HCT116 (cell line): ENCODE data around the gene MBTD1.

ENCODE experiments used
- CEBPB ChIP-seq: IDR thresholded peaks from 2 replicates; pipeline ENCODE4 v1.6.1; 2012; ENCODE audit warnings: low read depth
- EZH2 ChIP-seq: fragments of 200-600 bp; sonication (generic); IDR thresholded peaks from 2 replicates; pipeline ENCODE4 v1.6.1; 2017; ENCODE audit warnings: antibody characterized with exemption, mixed run types
- EZH2phosphoT487 ChIP-seq: fragments of 200-600 bp; IDR thresholded peaks from 2 replicates; pipeline ENCODE4 v1.6.1; 2018; ENCODE audit warnings: antibody characterized with exemption, borderline replicate concordance
- FOSL1 ChIP-seq: IDR thresholded peaks from 2 replicates; pipeline ENCODE4 v1.6.1; 2012; ENCODE audit warnings: low read depth
- JUND ChIP-seq: IDR thresholded peaks from 2 replicates; pipeline ENCODE4 v1.6.1; 2012
- POLR2A ChIP-seq: IDR thresholded peaks from 2 replicates; pipeline ENCODE4 v1.7.0; 2011; ENCODE audit warnings: borderline replicate concordance; ENCODE audit not compliant: insufficient read depth, insufficient read length; ENCODE audit errors: extremely low read depth
- POLR2AphosphoS5 ChIP-seq: IDR thresholded peaks from 2 replicates; pipeline ENCODE4 v1.6.1; 2011; ENCODE audit warnings: mild to moderate bottlenecking, low read depth, low read length, moderate library complexity
- SP1 ChIP-seq: IDR thresholded peaks from 2 replicates; pipeline ENCODE4 v1.6.1; 2012; ENCODE audit warnings: low read depth
- SRF ChIP-seq: IDR thresholded peaks from 2 replicates; pipeline ENCODE4 v1.6.1; 2012; ENCODE audit warnings: low read depth
- TF ChIP-seq, protein P1 (sequence below), 3 experiments: fragments of 200-600 bp in 1 of 3; sonication (generic) in 1 of 3; IDR thresholded peaks in 2 of 3; conservative IDR thresholded peaks in 1 of 3; 2 replicates each; pipeline ENCODE4 v1.5.1; 2012 to 2017; ENCODE audit warnings: low read depth in 2 of 3, low read length in 2 of 3, antibody characterized with exemption in 1 of 3, borderline replicate concordance in 1 of 3, control low read depth in 1 of 3, mild to moderate bottlenecking in 1 of 3, mixed read lengths in 1 of 3, mixed run types in 1 of 3, moderate library complexity in 1 of 3; ENCODE audit not compliant: insufficient read depth in 1 of 3
- TF ChIP-seq, protein P2 (sequence below): IDR thresholded peaks from 2 replicates; pipeline ENCODE4 v1.6.1; 2012
- TF ChIP-seq, protein P3 (sequence below): IDR thresholded peaks from 2 replicates; pipeline ENCODE4 v1.6.1; 2011; ENCODE audit warnings: mild to moderate bottlenecking, low read length, moderate library complexity; ENCODE audit not compliant: insufficient replicate concordance; ENCODE audit errors: extremely low read depth
- TF ChIP-seq, protein P4 (sequence below): IDR thresholded peaks from 2 replicates; pipeline ENCODE4 v1.6.1; 2012; ENCODE audit warnings: low read depth

DNA sequence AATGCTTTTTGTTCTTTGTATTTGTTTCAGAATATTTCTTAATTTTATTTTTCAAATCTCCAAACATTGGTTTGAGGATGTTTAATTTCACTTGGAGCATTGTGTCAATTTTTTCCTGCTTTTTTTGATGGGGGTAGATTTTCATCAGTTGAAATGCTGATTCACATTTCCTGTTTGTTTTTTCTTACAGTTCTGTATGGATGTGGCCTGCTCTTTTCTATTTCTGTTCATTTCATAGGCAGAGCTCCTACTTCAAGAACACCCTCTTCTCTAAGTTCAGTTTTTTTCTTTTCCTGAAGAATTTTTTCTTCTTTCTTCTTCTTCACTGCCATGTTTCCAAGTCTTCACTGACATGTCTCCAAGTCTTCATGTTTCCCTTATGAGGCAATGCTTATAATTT, 8.8 kb downstream of the MBTD1 start:
- TF ChIP-seq, protein P1, sequence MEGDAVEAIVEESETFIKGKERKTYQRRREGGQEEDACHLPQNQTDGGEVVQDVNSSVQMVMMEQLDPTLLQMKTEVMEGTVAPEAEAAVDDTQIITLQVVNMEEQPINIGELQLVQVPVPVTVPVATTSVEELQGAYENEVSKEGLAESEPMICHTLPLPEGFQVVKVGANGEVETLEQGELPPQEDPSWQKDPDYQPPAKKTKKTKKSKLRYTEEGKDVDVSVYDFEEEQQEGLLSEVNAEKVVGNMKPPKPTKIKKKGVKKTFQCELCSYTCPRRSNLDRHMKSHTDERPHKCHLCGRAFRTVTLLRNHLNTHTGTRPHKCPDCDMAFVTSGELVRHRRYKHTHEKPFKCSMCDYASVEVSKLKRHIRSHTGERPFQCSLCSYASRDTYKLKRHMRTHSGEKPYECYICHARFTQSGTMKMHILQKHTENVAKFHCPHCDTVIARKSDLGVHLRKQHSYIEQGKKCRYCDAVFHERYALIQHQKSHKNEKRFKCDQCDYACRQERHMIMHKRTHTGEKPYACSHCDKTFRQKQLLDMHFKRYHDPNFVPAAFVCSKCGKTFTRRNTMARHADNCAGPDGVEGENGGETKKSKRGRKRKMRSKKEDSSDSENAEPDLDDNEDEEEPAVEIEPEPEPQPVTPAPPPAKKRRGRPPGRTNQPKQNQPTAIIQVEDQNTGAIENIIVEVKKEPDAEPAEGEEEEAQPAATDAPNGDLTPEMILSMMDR (IDR thresholded peaks at IDR 0.05 in 2 of 3, conservative IDR thresholded peaks at IDR 0.05 in 1 of 3; ENCODE audit: borderline replicate concordance in 1 of 3, insufficient read depth in 1 of 3, low read depth in 2 of 3, low read length in 2 of 3), result no peak
- TF ChIP-seq JUND (no peak), FOSL1 (no peak), CEBPB (no peak), POLR2A (no peak), EZH2phosphoT487 (no peak), EZH2 (no peak), SRF (no peak), POLR2AphosphoS5 (no peak), SP1 (no peak)
- TF ChIP-seq, protein P2, sequence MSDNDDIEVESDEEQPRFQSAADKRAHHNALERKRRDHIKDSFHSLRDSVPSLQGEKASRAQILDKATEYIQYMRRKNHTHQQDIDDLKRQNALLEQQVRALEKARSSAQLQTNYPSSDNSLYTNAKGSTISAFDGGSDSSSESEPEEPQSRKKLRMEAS, result no peak
- TF ChIP-seq, protein P3, sequence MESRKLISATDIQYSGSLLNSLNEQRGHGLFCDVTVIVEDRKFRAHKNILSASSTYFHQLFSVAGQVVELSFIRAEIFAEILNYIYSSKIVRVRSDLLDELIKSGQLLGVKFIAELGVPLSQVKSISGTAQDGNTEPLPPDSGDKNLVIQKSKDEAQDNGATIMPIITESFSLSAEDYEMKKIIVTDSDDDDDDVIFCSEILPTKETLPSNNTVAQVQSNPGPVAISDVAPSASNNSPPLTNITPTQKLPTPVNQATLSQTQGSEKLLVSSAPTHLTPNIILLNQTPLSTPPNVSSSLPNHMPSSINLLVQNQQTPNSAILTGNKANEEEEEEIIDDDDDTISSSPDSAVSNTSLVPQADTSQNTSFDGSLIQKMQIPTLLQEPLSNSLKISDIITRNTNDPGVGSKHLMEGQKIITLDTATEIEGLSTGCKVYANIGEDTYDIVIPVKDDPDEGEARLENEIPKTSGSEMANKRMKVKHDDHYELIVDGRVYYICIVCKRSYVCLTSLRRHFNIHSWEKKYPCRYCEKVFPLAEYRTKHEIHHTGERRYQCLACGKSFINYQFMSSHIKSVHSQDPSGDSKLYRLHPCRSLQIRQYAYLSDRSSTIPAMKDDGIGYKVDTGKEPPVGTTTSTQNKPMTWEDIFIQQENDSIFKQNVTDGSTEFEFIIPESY, result no peak
- TF ChIP-seq, protein P4, sequence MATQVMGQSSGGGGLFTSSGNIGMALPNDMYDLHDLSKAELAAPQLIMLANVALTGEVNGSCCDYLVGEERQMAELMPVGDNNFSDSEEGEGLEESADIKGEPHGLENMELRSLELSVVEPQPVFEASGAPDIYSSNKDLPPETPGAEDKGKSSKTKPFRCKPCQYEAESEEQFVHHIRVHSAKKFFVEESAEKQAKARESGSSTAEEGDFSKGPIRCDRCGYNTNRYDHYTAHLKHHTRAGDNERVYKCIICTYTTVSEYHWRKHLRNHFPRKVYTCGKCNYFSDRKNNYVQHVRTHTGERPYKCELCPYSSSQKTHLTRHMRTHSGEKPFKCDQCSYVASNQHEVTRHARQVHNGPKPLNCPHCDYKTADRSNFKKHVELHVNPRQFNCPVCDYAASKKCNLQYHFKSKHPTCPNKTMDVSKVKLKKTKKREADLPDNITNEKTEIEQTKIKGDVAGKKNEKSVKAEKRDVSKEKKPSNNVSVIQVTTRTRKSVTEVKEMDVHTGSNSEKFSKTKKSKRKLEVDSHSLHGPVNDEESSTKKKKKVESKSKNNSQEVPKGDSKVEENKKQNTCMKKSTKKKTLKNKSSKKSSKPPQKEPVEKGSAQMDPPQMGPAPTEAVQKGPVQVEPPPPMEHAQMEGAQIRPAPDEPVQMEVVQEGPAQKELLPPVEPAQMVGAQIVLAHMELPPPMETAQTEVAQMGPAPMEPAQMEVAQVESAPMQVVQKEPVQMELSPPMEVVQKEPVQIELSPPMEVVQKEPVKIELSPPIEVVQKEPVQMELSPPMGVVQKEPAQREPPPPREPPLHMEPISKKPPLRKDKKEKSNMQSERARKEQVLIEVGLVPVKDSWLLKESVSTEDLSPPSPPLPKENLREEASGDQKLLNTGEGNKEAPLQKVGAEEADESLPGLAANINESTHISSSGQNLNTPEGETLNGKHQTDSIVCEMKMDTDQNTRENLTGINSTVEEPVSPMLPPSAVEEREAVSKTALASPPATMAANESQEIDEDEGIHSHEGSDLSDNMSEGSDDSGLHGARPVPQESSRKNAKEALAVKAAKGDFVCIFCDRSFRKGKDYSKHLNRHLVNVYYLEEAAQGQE, result no peak
